HepG2 (cell line): ENCODE measurements around the gene FZD8. TPM values are rescaled to one million over a fixed set of nuclear protein-coding genes. Genes with fewer than 3 reads are reported as not detected.

Source experiments
- ATAC-seq: fragments of 200-7000 bp; cut with Tn5 transposase; 3 replicates; pipeline ENCODE4 v1.9.1; 2020; ENCODE audit warnings: mild to moderate bottlenecking, moderate library complexity
- BruUV-seq: library from RNA; stranded (reverse); fragments of 400-500 nt; replicated peaks from 2 replicates; lab custom pipeline; 2021; lab: Mats Ljungman, UMichigan
- CTCF ChIA-PET: fragments of 300-600 bp; formaldehyde crosslinking; extraction: SDS; loops from one replicate; lab custom pipeline; 2021; ENCODE audit warnings: low total read pairs, inconsistent platforms, low intra/inter-chr PET ratio; lab: Yijun Ruan, JAX
- POLR2A ChIA-PET: fragments of 350-600 bp; sonication (Branson Sonifier 250); formaldehyde crosslinking; loops from one replicate; lab custom pipeline; 2020; ENCODE audit warnings: antibody characterized with exemption, inconsistent platforms; lab: Yijun Ruan, JAX
- DNase-seq: peaks from one replicate; pipeline ENCODE4 v3.0.0-alpha.2; 2015; ENCODE audit warnings: low spot score
- FAIRE-seq: peaks from 3 replicates; lab custom pipeline; 2011; peaks lifted over from hg19 to GRCh38; lab: Jason Lieb, UNC
- H2AFZ ChIP-seq: one replicate; pipeline ENCODE4 v1.6.1; 2011; ENCODE audit warnings: low read length, inconsistent platforms
- H3K27ac ChIP-seq: fragments of 300-600 bp; 3 replicates; pipeline ENCODE4 v1.8.0; 2011; ENCODE audit warnings: mixed run types, mild to moderate bottlenecking, mixed read lengths, low read length, inconsistent platforms; ENCODE audit not compliant: insufficient read depth; ENCODE audit errors: extremely low read length
- H3K27me3 ChIP-seq, 2 experiments: fragments of 200-600 bp in 1 of 2; 2 replicates in 1 of 2; 3 replicates in 1 of 2; pipeline versions ENCODE4 v1.6.0 to v1.8.0; 2011; ENCODE audit warnings: low read length in 2 of 2, mild to moderate bottlenecking in 2 of 2, moderate library complexity in 2 of 2, inconsistent platforms in 1 of 2; ENCODE audit not compliant: insufficient read depth in 2 of 2, control insufficient read depth in 1 of 2
- H3K36me3 ChIP-seq, 2 experiments: fragments of 200-600 bp in 1 of 2; replicated peaks in 1 of 2; 2 replicates in 1 of 2; 3 replicates in 1 of 2; pipeline versions ENCODE4 v1.5.1 to v1.8.0; 2011; ENCODE audit warnings: low read length in 2 of 2, inconsistent platforms in 1 of 2; ENCODE audit not compliant: insufficient read depth in 2 of 2, control insufficient read depth in 1 of 2
- H3K4me1 ChIP-seq: 2 replicates; pipeline ENCODE4 v1.5.1; 2012; ENCODE audit warnings: low read length, inconsistent platforms; ENCODE audit not compliant: insufficient read depth
- H3K4me2 ChIP-seq: 2 replicates; pipeline ENCODE4 v1.6.0; 2011; ENCODE audit warnings: low read depth, low read length, inconsistent platforms
- H3K4me3 ChIP-seq, 3 experiments: fragments of 200-600 bp in 1 of 3; sonication (generic), shearing (Covaris generic) in 1 of 3; replicated peaks in 1 of 3; 2 replicates each; pipeline ENCODE4 v1.5.1; 2011 to 2016; ENCODE audit warnings: low read length in 3 of 3, inconsistent platforms in 2 of 3, low read depth in 2 of 3, mild to moderate bottlenecking in 2 of 3, control low read depth in 1 of 3, mixed read lengths in 1 of 3; ENCODE audit not compliant: insufficient read depth in 1 of 3
- H3K79me2 ChIP-seq: one replicate; pipeline ENCODE4 v1.6.1; 2011; ENCODE audit warnings: low read length, inconsistent platforms; ENCODE audit not compliant: insufficient read depth
- H3K9ac ChIP-seq: 2 replicates; pipeline ENCODE4 v1.6.0; 2011; ENCODE audit warnings: mild to moderate bottlenecking, low read depth, low read length, inconsistent platforms; ENCODE audit not compliant: insufficient read depth
- H3K9me3 ChIP-seq: 2 replicates; pipeline ENCODE4 v1.5.1; 2012; ENCODE audit warnings: mild to moderate bottlenecking, low read length
- H4K20me1 ChIP-seq: 2 replicates; pipeline ENCODE4 v1.6.0; 2011; ENCODE audit warnings: inconsistent platforms, mild to moderate bottlenecking, low read length, moderate library complexity; ENCODE audit not compliant: insufficient read depth
- HMGXB3 ChIP-seq: sonication (generic); formaldehyde crosslinking; IDR thresholded peaks from 2 replicates; pipeline ENCODE4 v1.4.0; 2020; ENCODE audit warnings: missing genetic modification reagents, borderline replicate concordance
- MAZ ChIP-seq, 2 experiments: sonication (generic) in 1 of 2; formaldehyde crosslinking in 1 of 2; IDR thresholded peaks; 2 replicates each; pipeline versions ENCODE4 v1.5.0 to v1.6.1; 2012 to 2020; ENCODE audit warnings: low read depth in 2 of 2, mild to moderate bottlenecking in 2 of 2, borderline replicate concordance in 1 of 2, improper control_type of control experiment in 1 of 2, low read length in 1 of 2, missing genetic modification reagents in 1 of 2, moderate library complexity in 1 of 2
- TEAD3 ChIP-seq: optimal IDR thresholded peaks from 2 replicates; pipeline ENCODE3; 2016; ENCODE audit warnings: borderline replicate concordance
- ZBTB42 ChIP-seq: sonication (generic); formaldehyde crosslinking; IDR thresholded peaks from 2 replicates; pipeline ENCODE4 v1.5.0; 2020; ENCODE audit warnings: mild to moderate bottlenecking, missing genetic modification reagents
- ZKSCAN5 ChIP-seq: sonication (generic); formaldehyde crosslinking; IDR thresholded peaks from 2 replicates; pipeline ENCODE4 v1.5.1; 2020; ENCODE audit warnings: mild to moderate bottlenecking, missing genetic modification reagents
- ZNF362 ChIP-seq: sonication (generic); formaldehyde crosslinking; IDR thresholded peaks from 2 replicates; pipeline ENCODE4 v1.4.0; 2020; ENCODE audit warnings: missing genetic modification reagents, mild to moderate bottlenecking, borderline replicate concordance
- ZNF383 ChIP-seq: sonication (generic); formaldehyde crosslinking; IDR thresholded peaks from 2 replicates; pipeline ENCODE4 v1.4.0; 2020; ENCODE audit warnings: missing genetic modification reagents, mild to moderate bottlenecking, borderline replicate concordance
- ZNF468 ChIP-seq: sonication (generic); formaldehyde crosslinking; IDR thresholded peaks from 2 replicates; pipeline ENCODE4 v1.8.0; 2022; ENCODE audit warnings: mild to moderate bottlenecking, moderate library complexity, missing genetic modification reagents
- ZNF616 ChIP-seq: sonication (generic); formaldehyde crosslinking; IDR thresholded peaks from 2 replicates; pipeline ENCODE4 v1.5.0; 2020; ENCODE audit warnings: low read depth, mild to moderate bottlenecking, missing genetic modification reagents
- ZNF792 ChIP-seq: IDR thresholded peaks from 2 replicates; pipeline ENCODE4 v1.6.1; 2016
- ZNF850 ChIP-seq: sonication (generic); formaldehyde crosslinking; conservative IDR thresholded peaks from 2 replicates; pipeline ENCODE4 v1.9.0; 2021; ENCODE audit warnings: mild to moderate bottlenecking, missing genetic modification reagents
- WGBS: methylation state at CpG from one replicate; pipeline ENCODE4 v1.1.6; 2017; ENCODE audit warnings: low lambda C conversion rate; 5-methylcytosine and 5-hydroxymethylcytosine counted together
- in situ Hi-C: cut with HindIII; loops from 2 replicates; pipeline ENCODE4 v1.10.0; 2017; ENCODE audit warnings: low pct_unique_long_range_greater_than_20kb; ENCODE audit not compliant: extremely low pct_ligation_motif_present
- intact Hi-C: fragments of 100-400 bp; cut with micrococcal nuclease; formaldehyde crosslinking; loops from one replicate; pipeline ENCODE4 v1.10.0; 2022; ENCODE audit not compliant: unreplicated experiment
- polyA plus RNA-seq, 8 experiments: library from polyadenylated mRNA; depleted of rRNA in 3 of 8; stranded (reverse) in 7 of 8; unstranded in 1 of 8; fragments of >200 nt; fragmentation: Illumina TruSeq in 4 of 8; extraction: Trizol in 4 of 8; gene quantifications; 2 replicates each; pipeline versions ENCODE4 v1.2.1 to v1.2.3, GENCODE V29; 2011 to 2016; ENCODE audit warnings: low read depth in 4 of 8, missing spikeins in 1 of 8, mixed read lengths in 1 of 8; ENCODE audit not compliant: insufficient read depth in 1 of 8
- total RNA-seq, 5 experiments: library from RNA; depleted of rRNA; stranded (reverse); fragments of >200 nt; fragmentation: Illumina TruSeq; extraction: Trizol; gene quantifications; 2 replicates each; pipeline ENCODE4 v1.2.3, GENCODE V29; 2016; ENCODE audit warnings: low read depth in 1 of 5

The FZD8 gene
- total and polyA plus RNA-seq, 2 of the 13 experiments (the other 11 are each of a cell fraction or from before 2014, with no cell fraction given): 0.05 to 0.07 TPM

- TF ChIP-seq ZNF792 (CRISPR knock-in tag): no peak
- no peak for TF ChIP-seq ZNF383
- TF ChIP-seq ZNF468 (CRISPR knock-in tag): no peak
- TF ChIP-seq ZNF616: no peak
- no peak for TF ChIP-seq ZNF362 (CRISPR knock-in tag)
- TF ChIP-seq ZBTB42 (CRISPR knock-in tag): no peak
These were observed 6.5 kb downstream of the FZD8 start (continued) for GRCh38 chr10:35635576-35635975.

GRCh38 chr10:35633006-35633980, 8.8 kb downstream of the FZD8 start:
- H4K20me1 ChIP-seq: no peaks in the 10 kb centered on the region
- no peak overlapping the region for H3K4me3 ChIP-seq
- no peak overlapping the region for H3K27ac ChIP-seq
- H3K4me1 ChIP-seq: no peaks in the 10 kb centered on the region
- POLR2A ChIA-PET: no interaction called here
- no peak overlapping the region for H3K9ac ChIP-seq
- WGBS: 10% methylated on average over 10 of the region's 12 CpGs
- no peak for FAIRE-seq
- in situ Hi-C loops (no loop called here), intact Hi-C loops (loop anchor here (10.0 kb wide), 1 partner anchor 302 kb away; no protein-coding TSS in a partner anchor)
- H3K27me3 ChIP-seq: no peaks in the 10 kb centered on the region
- TF ChIP-seq TEAD3 (CRISPR knock-in tag) (no peak), MAZ (IDR thresholded peaks at IDR 0.05; ENCODE audit: borderline replicate concordance, low read depth, low read length) (no peak), MAZ (CRISPR knock-in tag; IDR thresholded peaks at IDR 0.05; ENCODE audit: low read depth) (no peak), ZNF850 (CRISPR knock-in tag) (no peak), ZKSCAN5 (CRISPR knock-in tag) (no peak), HMGXB3 (CRISPR knock-in tag) (no peak)
- ATAC-seq: no peak
- no peak for DNase-seq
- no peaks in the 10 kb centered on the region for H3K79me2 ChIP-seq
- no peak overlapping the region for H3K4me2 ChIP-seq
- BruUV-seq: no TSS peak
- no peak overlapping the region for H2AFZ ChIP-seq
- CTCF ChIA-PET: no interaction called here
- H3K36me3 ChIP-seq: no peaks in the 10 kb centered on the region
- H3K9me3 ChIP-seq: no peaks in the 10 kb centered on the region
